T-helper 2 cell treated with Interferon-gamma antibody and Interleukin-4, amounts not matched to agents 5 μg/mL and 100 μg/mL, for 36 hours (primary cell): ENCODE measurements around the gene ANO1.

Experiments used
- DNase-seq: peaks from one replicate; pipeline ENCODE4 v3.0.0; 2021; ENCODE audit warnings: low spot score
- H3K27ac Mint-ChIP-seq: one replicate; pipeline ENCODE4 v1.8.0; 2021; ENCODE audit warnings: mild to moderate bottlenecking, mixed read lengths
- H3K27me3 Mint-ChIP-seq: one replicate; pipeline ENCODE4 v1.8.0; 2021; ENCODE audit warnings: low read depth, mixed read lengths
- H3K36me3 Mint-ChIP-seq: one replicate; pipeline ENCODE4 v1.8.0; 2021; ENCODE audit warnings: low read depth, mixed read lengths
- H3K4me1 Mint-ChIP-seq: one replicate; pipeline ENCODE4 v1.8.0; 2021; ENCODE audit warnings: low read depth, mixed read lengths
- H3K4me3 Mint-ChIP-seq: one replicate; pipeline ENCODE4 v1.8.0; 2022; ENCODE audit warnings: mild to moderate bottlenecking, moderate library complexity, mixed read lengths
- H3K9me3 Mint-ChIP-seq: one replicate; pipeline ENCODE4 v1.8.0; 2021; ENCODE audit warnings: mixed read lengths

Gene ANO1

DNA sequence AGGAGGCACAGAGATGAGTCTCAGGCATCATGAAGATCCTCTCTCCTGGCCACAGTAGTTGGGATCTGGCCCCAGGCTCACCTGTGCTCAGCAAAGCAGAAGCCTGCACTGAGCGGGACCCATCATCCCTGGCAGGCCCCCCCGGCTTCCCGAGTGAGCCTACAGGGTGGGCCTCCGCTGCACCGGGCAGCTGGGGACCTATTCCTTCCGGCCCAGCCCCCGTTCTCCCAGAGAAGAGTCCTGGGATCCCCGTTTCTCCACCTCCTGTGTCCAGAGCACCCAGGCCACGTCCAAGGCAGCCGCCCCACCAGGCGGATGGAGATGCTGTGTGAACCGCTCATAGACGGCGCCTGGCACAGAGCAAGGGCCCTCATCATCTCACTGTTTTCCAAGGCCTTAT lies 52.5 kb downstream of the ANO1 start:
- DNase-seq, result no peak
- no peak overlapping the region for H3K27ac Mint-ChIP-seq
- H3K9me3 Mint-ChIP-seq, result no peaks in the 10 kb centered on the region
- no peaks in the 10 kb centered on the region for H3K4me1 Mint-ChIP-seq
- no peaks in the 10 kb centered on the region for H3K27me3 Mint-ChIP-seq
- H3K36me3 Mint-ChIP-seq, result no peaks in the 10 kb centered on the region
- no peak overlapping the region for H3K4me3 Mint-ChIP-seq

DNA sequence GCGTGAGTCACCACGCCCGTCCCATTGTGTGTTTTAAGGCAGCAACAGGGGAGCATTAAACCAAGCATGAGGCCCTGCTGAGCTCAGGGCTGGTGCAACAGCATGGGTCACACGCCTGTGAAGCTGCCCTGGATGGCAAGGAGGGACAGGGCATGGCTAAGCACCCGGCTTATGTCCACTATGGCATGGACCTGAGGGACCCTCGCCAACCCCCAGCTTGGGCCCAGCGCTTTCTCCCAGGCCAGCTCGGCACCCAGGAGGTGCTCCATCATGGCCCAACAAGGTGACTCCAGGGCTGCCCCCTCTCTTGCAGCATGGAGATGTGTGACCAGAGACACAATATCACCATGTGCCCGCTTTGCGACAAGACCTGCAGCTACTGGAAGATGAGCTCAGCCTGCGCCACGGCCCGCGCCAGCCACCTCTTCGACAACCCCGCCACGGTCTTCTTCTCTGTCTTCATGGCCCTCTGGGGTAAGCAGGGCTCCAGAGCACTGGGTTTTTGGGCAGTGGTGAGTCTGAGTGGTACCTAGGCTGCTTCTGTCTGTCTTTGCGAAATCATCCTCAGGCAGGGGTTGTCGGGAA lies 53.6 kb downstream of the ANO1 start:
- no peaks in the 10 kb centered on the region for H3K9me3 Mint-ChIP-seq
- no peak overlapping the region for H3K4me3 Mint-ChIP-seq
- no peak for DNase-seq
- no peaks in the 10 kb centered on the region for H3K4me1 Mint-ChIP-seq
- H3K27ac Mint-ChIP-seq, result no peak overlapping the region
- no peaks in the 10 kb centered on the region for H3K36me3 Mint-ChIP-seq
- H3K27me3 Mint-ChIP-seq, result no peaks in the 10 kb centered on the region

DNA sequence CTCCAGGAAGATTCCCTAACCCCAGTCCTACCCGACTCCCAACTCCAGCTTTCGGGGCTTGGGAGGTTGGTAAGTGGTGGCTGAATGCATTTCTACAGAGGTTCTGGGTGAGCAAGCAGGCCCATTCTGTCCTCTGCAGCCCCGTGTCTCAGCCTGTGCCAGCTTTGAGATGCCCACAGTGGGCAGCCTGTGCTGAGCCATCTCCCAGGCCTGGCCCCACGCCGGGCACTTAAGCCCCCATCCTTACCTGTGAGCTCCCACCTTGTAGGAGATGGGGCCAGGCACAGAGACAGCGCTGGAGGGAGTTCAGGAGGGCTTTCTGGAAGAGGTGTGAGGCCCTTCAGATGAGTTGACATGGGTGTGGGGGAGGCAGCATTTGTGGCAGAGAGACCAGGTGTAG lies 54.5 kb downstream of the ANO1 start:
- H3K4me1 Mint-ChIP-seq, result no peaks in the 10 kb centered on the region
- DNase-seq, result no peak
- no peaks in the 10 kb centered on the region for H3K9me3 Mint-ChIP-seq
- H3K36me3 Mint-ChIP-seq, result no peaks in the 10 kb centered on the region
- H3K27ac Mint-ChIP-seq, result no peak overlapping the region
- no peaks in the 10 kb centered on the region for H3K27me3 Mint-ChIP-seq
- no peak overlapping the region for H3K4me3 Mint-ChIP-seq

DNA sequence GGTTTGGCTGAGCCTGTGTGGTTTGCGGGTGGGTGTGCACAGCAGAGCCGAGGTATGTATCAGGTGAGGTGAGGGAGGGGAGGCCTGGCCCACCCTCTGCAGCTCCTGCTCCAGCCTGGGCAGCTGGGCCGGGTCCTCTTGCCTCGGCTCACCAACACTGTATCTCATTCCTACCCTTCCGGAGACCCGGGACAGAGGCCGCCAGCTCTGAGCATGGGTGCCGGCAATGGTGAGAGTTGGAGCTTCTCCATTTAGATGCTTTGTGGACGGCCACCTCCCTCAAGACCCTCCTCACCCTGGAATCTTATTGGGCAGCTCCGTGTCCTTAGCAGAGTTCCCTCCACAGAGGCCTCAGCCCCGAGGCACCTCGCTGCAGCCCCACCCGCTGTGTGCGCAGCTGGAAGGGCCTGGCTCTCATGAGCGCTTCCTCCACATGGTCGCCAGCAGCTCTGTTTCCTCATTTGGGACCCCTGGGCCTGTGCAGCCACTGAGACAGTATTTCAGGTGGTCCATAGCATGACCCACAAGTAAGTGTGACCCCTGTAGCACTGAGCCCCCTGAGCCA lies 55.7 kb downstream of the ANO1 start:
- H3K27ac Mint-ChIP-seq, result no peak overlapping the region

DNA sequence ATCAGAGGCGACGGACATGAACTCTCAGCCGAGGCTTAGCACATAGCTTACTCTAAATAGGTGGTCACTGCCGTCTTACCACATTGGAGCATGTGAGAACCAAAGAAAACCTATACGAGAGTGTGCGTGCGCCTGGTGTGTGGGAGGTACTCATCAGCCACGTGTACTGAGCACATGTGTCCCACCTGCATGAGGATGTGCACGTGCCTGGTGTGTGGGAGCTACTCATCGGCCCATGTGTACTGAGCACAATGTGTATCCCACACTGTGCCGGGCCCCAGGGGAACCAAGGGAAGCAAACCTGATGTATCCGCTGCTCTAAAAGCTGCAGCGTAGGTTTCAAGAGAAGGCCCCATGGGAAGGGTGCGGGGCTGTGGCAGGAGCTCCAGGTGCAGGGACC lies 56.4 kb downstream of the ANO1 start:
- no peaks in the 10 kb centered on the region for H3K4me1 Mint-ChIP-seq
- DNase-seq, result no peak
- no peak overlapping the region for H3K27ac Mint-ChIP-seq
- no peaks in the 10 kb centered on the region for H3K36me3 Mint-ChIP-seq
- H3K4me3 Mint-ChIP-seq, result no peak overlapping the region
- H3K27me3 Mint-ChIP-seq, result no peaks in the 10 kb centered on the region
- H3K9me3 Mint-ChIP-seq, result no peaks in the 10 kb centered on the region

More for the DNA sequence above, 55.7 kb downstream of the ANO1 start:
- no peaks in the 10 kb centered on the region for H3K27me3 Mint-ChIP-seq
- H3K4me3 Mint-ChIP-seq, result no peak overlapping the region
- no peaks in the 10 kb centered on the region for H3K36me3 Mint-ChIP-seq
- no peaks in the 10 kb centered on the region for H3K4me1 Mint-ChIP-seq
- no peaks in the 10 kb centered on the region for H3K9me3 Mint-ChIP-seq
- no peak for DNase-seq

DNA sequence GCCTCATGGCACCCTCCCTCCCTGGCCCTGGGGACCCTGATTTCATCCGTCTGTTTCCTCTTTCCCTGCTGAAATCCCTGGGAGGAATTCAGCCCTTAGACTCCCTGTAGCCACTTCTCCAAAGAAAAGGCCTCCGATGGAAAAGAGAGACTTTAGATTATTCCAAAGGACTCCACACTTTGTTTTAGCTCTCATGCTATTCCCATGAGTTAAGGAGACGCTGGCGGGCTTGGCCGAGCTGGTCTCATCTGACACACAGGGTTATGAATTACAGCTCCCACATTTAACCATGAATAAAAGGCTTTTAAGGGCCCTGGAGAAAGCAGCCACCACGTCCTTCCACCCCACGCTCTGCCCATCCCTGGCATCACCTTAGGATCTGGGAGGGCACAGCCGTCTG lies 57.0 kb downstream of the ANO1 start:
- H3K27ac Mint-ChIP-seq, result no peak overlapping the region
- H3K4me3 Mint-ChIP-seq, result no peak overlapping the region
- no peaks in the 10 kb centered on the region for H3K4me1 Mint-ChIP-seq
- DNase-seq, result no peak
- H3K36me3 Mint-ChIP-seq, result no peaks in the 10 kb centered on the region
- H3K27me3 Mint-ChIP-seq, result peaks cover 3% of the 10 kb centered on the region
- H3K9me3 Mint-ChIP-seq, result no peaks in the 10 kb centered on the region

DNA sequence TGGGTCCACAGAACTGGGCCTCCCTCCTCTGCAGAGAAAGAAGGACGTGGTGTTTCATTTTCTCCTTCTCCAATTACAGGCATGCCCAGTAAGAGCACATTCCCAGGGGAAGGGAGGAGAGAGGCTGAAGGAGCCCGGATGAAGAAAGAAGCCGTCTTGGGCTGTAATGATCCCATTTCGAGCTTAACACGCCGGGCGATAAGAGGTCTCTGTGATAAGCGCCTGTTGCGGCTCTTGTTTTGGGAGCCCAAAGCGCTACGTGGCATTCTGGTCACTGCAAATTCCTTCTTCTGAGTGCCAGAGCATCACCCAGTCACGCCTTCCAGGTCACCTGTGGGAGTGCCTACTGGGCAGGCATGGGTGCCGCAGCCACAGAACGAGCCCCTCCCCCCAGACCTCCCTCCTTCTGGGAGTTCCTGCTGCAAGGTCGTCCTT lies 57.5 kb downstream of the ANO1 start:
- Mint-ChIP-seq H3K9me3 (no peaks in the 10 kb centered on the region), H3K36me3 (no peaks in the 10 kb centered on the region), H3K27me3 (peaks cover 6% of the 10 kb centered on the region), H3K4me3 (no peak overlapping the region), H3K4me1 (no peaks in the 10 kb centered on the region), H3K27ac (no peak overlapping the region)
- DNase-seq, result no peak

DNA sequence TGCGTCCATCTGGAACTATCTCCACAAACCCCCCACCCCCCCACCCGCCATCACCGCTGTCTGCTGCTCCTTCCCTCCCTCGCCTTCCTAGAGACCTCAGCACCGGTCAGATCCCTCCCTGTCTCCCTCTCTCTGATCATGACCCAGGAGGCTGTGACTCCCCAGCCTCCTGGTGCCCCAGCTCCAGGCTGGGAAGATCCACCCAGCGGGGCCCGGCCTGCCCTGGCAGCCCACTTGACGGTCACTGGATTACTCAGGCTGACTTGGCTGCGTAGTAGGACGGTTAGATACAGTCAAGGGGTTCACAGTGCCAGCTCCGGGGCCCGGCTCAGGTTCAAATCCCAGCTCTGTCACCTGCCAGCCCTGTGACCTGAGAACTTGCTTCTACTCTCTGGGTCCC lies 59.3 kb downstream of the ANO1 start:
- Mint-ChIP-seq H3K4me1 (peaks cover 1% of the 10 kb centered on the region), H3K36me3 (no peaks in the 10 kb centered on the region), H3K27ac (no peak overlapping the region), H3K4me3 (no peak overlapping the region), H3K27me3 (peaks cover 22% of the 10 kb centered on the region), H3K9me3 (no peaks in the 10 kb centered on the region)
- no peak for DNase-seq

DNA sequence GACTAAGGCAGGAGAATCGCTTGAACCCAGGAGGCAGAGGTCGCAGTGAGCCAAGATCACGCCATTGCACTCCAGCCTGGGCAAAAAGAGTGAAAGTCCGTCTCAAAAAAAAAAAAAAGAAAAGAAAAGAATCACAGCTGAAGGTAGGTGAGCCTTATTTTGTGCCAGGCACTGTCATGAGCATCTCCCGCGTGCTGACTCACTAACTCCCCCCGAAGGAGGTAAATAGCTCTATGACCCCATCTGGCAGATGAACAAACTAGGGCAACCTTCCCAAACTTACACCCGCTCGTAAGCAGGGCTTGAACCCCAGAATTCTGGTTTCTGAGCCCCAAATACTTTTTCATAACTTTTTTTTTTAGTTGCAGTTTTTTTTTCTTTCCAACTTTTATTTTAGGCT lies 60.3 kb downstream of the ANO1 start:
- H3K4me3 Mint-ChIP-seq, result no peak overlapping the region
- H3K4me1 Mint-ChIP-seq, result peaks cover 1% of the 10 kb centered on the region
- no peaks in the 10 kb centered on the region for H3K36me3 Mint-ChIP-seq
- DNase-seq, result no peak
- no peak overlapping the region for H3K27ac Mint-ChIP-seq
- peaks cover 32% of the 10 kb centered on the region for H3K27me3 Mint-ChIP-seq
- no peaks in the 10 kb centered on the region for H3K9me3 Mint-ChIP-seq

DNA sequence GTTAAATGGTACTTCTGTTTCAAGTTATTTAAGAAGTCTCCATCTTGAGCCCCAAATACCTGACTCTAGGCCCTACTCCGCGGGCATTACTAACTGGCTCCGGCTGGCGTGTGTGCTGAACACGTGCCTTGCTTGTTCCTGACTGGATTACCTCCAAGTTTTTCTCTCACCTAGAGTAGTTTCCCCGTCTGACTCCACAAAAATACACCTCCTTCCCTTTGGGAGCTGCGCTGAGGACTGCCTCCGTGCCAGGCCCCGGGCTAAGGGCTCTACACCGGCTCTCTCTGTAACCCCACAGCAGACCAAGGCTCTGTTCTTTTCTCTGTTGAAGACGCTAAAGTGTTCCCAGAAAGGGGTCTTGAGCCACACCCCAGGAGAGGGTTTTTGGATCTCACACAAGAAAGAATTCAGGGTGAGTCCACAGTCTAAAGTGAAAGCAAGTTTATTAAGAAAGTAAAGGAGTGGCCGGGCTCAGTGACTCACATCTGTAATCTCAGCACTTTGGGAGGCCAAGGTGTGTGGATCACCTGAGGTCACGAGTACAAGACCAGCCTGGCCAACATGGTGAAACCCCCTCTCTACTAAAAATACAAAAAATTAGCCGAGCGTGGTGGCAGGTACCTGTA lies 61.8 kb downstream of the ANO1 start:
- Mint-ChIP-seq H3K27me3 (peaks cover 35% of the 10 kb centered on the region), H3K4me1 (peaks cover 1% of the 10 kb centered on the region), H3K4me3 (no peak overlapping the region), H3K9me3 (no peaks in the 10 kb centered on the region), H3K27ac (no peak overlapping the region), H3K36me3 (no peaks in the 10 kb centered on the region)
- no peak for DNase-seq

DNA sequence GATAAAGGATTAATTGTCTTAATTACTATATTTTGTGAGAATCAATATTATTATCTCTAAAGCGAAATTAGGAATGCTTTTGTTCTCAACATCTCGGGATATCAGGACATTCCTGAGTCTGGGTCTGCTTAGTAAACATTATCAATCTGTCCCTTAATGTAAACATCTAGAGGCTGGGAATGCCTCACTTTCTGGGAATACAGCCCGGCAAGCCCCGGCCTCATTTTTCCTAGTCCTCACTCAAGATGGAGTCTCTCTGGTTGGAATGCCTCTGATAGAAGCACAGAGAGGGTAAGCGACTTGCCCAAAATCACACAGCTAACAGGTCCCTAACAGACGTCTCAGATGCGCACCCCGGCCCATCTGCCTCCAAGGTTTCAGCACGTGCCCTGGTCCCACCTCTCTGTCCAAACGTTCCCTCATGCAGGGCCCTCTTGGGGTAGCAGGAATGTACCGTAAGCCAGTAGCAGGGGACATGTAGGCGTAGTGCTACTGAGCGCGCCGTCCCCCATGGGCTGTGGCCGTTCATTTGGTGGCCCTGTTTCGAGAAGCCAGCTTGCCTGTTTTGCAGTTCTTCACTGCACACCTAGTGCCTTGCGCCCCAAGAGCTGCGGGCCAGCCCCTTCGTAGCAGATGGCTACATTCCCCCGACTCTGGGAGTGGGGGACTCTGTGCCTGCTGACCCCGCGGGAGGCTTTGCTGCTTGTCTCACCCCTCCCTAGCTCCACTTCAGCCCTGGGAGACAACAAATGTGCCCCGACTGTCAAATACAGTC lies 62.8 kb downstream of the ANO1 start:
- H3K4me1 Mint-ChIP-seq, result peaks cover 1% of the 10 kb centered on the region
- peaks cover 35% of the 10 kb centered on the region for H3K27me3 Mint-ChIP-seq
- H3K4me3 Mint-ChIP-seq, result no peak overlapping the region
- no peaks in the 10 kb centered on the region for H3K9me3 Mint-ChIP-seq
- H3K27ac Mint-ChIP-seq, result no peak overlapping the region
- no peak for DNase-seq
- no peaks in the 10 kb centered on the region for H3K36me3 Mint-ChIP-seq

DNA sequence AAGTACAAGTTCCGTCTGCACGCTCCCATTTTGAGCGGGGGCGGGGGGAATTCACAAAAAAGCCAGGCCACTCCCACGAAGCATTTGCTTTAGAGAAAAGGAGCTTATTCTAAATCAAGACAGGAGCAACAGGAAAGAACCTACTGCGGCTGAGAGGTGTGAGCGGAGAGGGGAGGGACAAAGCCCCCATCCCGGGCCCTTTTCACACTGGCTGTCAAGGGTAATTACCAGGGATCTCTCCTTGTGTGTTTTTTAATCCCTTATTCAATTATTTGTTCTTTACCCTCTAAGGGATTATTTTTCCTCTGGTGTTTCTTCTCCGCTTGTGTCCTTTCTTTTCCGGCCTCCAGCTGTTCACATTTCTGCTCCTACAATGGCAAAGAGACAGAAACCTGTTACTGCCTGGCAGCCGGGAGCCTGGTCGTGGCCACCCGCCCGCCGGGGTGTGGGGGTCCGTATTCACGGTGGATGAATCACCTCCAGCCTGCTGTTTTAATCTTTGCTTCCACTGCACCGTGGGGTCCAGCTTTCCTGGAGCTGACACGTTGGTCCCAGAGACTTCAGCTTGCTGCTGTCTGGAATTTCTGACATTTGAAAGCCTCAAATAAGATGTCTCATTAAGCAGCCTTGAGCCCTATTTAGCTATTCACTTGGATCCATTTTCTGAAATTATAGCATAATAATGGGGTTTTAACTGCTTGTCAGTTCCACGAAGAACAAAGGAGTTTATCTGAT lies 63.5 kb downstream of the ANO1 start:
- H3K27ac Mint-ChIP-seq, result no peak overlapping the region
- peak; percentile 5 for DNase-seq
- peaks cover 1% of the 10 kb centered on the region for H3K4me1 Mint-ChIP-seq
- H3K9me3 Mint-ChIP-seq, result no peaks in the 10 kb centered on the region
- H3K36me3 Mint-ChIP-seq, result no peaks in the 10 kb centered on the region
- peaks cover 39% of the 10 kb centered on the region for H3K27me3 Mint-ChIP-seq
- H3K4me3 Mint-ChIP-seq, result no peak overlapping the region

DNA sequence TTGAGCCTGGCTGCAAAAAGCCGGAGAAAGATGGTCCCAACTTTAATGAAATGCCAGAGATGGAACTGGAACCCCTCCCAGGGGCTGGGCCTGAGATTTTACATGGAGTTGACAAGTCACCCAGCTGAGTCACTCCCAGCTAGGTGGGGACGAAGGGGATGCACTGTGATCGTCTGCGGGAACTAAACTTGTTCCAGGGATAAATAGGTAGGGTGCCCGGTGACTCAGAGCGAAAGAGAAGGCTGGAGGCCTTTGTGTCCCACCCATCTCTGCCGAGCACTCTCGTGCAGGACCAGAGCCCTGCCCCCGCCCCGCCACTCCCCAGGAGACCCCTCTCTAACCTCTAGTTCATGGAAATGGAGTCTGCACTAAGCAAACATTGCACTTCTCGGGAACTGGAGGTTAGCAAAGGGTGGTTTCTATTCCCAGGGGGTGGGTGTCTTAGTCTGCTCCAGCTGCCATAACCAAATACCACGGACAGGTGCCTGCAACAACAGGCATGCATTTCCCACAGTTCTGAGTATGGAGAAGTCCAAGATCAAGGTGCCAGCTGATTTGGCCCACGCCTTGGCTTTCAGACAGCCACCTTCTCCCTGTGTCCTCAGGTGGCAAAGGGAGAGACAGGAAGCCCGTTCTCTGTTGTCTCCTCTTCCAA lies 64.2 kb downstream of the ANO1 start:
- H3K4me3 Mint-ChIP-seq, result no peak overlapping the region
- no peaks in the 10 kb centered on the region for H3K36me3 Mint-ChIP-seq
- no peak for DNase-seq
- no peak overlapping the region for H3K27ac Mint-ChIP-seq
- peaks cover 1% of the 10 kb centered on the region for H3K4me1 Mint-ChIP-seq
- no peaks in the 10 kb centered on the region for H3K9me3 Mint-ChIP-seq
- peaks cover 42% of the 10 kb centered on the region for H3K27me3 Mint-ChIP-seq
